NCI-H1694 (cell line): ENCODE results near the gene OR13C2.
"Not testable (repeated sequence)": the region's sequence is repeated elsewhere in the genome, so short reads cannot be mapped to it uniquely, and the experiment has no call there.

Experiments
- DNase-seq: peaks from one replicate; lab custom pipeline; 2025; lab: John Stamatoyannopoulos, UW

The OR13C2 gene

GRCh38 chr9:104605527-104605926, at the start of gene OR13C2:
TSS of gene OR13C2 (minus strand) at chr9:104605627. CDS start at chr9:104605627, 0 bp downstream.
- not testable (repeated sequence) for DNase-seq

DNA sequence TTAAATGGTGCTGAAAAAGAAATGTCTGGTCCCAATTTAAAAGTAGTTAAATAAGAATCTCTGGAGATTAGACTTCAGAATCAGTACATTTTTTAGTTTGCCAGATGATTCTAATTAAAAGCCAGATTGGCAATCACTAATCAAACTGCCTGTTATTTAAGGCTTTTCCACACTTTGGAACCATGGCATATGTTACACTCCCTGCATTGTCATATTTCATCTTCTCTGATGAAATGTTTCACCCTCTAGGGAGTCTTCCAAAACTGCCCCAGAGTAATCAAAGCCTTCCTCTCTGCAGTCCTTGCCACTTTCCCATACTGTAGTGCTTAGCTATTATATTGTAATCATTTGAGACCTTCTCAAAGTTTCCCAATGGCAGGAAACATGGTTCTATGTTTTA, 30.0 kb upstream of the OR13C2 start:
- no peak for DNase-seq

DNA sequence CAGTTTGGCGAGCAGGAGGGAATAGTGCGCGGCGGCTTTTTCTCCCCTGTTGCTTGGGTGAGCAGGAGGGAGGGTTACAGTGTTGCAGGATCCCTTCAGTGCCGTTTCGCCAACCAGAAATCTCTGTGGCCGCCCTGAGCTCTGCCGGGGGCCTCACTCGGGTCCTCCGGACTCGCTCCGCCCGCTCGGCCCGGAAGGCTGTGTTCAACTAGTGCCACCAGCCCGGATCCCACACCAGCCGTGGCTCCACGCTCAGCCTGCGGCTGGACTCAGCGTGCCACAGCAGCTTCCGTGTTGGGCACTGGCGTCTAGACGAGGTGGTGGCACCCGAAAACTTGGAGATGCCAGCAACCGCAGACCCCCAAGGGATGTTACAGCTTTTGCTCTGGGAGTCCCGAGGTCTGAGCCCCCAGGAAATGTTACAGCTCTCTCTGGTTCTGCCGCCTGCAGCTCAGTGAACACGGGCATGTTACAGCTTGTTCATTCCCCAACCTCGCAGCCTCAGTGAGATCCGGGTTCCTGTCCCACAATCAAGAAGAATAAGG, 28.6 kb upstream of the OR13C2 start:
- DNase-seq: no peak

DNA sequence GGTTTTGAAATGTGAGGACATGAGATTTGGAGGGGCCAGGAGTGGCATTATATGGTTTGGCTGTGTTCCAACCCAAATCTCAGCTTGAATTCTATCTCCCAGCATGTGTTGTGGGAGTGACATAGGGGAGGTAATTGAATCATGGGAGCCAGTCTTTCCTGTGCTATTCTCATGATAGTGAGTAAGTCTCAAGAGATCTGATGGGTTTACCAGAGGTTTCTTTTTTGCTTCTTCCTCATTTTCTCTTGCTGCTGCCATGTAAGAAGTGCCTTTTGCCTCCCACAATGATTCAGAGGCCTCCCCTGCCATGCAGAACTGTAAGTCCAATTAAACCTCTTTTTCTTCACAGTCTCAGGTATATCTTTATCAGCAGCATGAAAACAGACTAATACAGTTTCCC, 20.5 kb upstream of the OR13C2 start:
- not testable (repeated sequence) for DNase-seq

DNA sequence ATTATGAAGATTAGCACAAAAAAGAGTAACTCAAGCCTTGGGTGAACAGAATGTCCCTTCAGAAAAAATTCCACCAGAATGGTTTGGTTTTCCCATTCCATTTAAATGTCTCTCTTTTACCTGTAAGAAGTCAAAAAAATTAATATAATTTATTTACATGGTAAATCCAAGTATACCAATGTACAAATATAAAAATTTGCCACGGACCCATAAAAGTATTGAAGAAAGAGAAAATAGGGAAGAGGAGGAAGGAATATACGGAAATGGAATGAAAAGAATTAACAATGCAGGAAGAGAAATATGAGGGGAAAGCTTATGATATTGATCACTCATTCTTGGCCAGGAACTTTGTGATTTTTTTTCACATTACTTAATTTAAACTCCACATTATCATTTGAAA, 12.7 kb upstream of the OR13C2 start, which contains the start of gene OR13C9:
TSS of gene OR13C9 (minus strand) at position 101 of the 400 bp plus-strand sequence. CDS start at position 101, 0 bp downstream.
- DNase-seq: no peak

GRCh38 chr9:104617418-104617817, 12.0 kb upstream of the OR13C2 start:
- no peak for DNase-seq

- no peak for DNase-seq
Measured at GRCh38 chr9:104611213-104611612, 5.8 kb upstream of the OR13C2 start.

DNA sequence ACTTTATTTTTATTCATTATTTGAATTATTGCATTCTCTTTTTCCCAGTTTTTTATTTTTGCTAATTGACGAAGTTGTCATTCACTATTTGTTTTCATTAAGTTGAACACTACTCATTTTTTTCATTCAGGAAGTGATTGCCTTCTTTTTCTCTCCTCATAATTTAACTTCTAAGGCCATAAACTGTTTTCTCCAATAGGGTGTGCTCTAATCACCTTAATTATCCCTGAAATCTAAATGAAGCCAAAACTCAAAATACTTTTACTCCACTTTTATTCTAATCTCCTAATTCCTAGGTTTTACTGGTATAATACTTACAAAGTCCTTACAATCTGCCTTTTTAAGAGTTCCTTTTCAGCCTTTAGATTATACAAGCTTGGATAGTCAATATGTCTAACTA, 2.9 kb upstream of the OR13C2 start:
- no peak for DNase-seq

GRCh38 chr9:104606152-104606551, 725 bp upstream of the OR13C2 start:
- no peak for DNase-seq

DNA sequence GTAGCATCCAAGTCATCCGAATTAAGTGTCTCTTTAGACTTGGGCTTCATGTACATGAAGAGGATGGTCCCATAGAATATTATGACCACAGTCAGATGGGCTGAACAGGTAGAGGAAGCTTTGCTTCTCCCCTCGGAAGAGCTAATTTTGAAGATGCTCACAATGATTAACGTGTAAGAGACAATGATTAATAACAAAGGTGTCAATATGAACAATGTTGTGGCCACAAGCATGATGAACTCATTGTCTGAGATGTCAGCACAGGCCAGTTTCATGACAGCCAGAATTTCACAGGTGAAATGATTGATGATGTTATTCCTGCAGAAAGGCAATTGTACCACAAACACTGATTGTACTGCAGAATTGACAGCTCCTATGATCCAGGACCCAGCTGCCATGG, 626 bp downstream of the OR13C2 start:
- no peak for DNase-seq

DNA sequence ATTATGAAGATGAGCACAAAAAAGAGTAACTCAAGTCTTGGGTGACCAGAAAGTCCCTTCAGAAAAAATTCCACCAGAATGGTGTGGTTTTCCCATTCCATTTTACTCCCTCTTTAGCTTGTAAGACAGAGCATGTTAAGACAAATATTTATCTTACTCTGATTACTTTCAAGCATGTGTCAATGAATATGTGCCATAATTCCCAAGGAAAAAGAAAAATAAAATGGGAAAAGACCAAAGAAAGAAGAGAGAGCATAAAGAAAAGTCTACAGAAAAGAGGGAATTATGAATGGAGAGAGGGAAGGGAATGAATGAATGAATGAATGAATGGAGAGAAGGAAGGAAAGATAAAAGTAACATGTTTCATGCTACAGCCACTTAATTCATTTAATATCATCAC, 6.1 kb downstream of the OR13C2 start, which contains the start of gene OR13C5:
TSS of gene OR13C5 (minus strand) at position 101 of the 400 bp plus-strand sequence. CDS start at position 101, 0 bp downstream.
- DNase-seq: not testable (repeated sequence)

- DNase-seq: not testable (repeated sequence)
Measured at GRCh38 chr9:104598749-104599148, 6.7 kb downstream of the OR13C2 start.

DNA sequence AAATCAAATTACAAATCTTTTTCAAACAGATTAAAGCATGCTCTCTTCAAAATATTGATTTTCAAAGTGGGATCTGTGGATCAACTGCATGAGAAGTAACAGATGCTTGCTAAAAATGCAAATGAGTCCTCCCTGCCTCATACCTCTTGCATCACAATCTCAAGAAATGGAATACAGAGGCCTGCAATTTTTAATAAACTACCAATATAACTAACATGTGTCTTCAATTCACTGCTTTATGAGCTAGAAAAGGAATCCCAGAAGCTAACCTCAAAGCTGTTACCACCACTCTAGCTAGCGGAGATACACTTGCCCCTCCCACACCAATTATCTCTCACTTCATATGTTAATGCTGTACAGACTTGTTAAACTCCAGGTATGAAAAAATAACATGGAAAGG, 15.8 kb downstream of the OR13C2 start:
- DNase-seq: no peak

DNA sequence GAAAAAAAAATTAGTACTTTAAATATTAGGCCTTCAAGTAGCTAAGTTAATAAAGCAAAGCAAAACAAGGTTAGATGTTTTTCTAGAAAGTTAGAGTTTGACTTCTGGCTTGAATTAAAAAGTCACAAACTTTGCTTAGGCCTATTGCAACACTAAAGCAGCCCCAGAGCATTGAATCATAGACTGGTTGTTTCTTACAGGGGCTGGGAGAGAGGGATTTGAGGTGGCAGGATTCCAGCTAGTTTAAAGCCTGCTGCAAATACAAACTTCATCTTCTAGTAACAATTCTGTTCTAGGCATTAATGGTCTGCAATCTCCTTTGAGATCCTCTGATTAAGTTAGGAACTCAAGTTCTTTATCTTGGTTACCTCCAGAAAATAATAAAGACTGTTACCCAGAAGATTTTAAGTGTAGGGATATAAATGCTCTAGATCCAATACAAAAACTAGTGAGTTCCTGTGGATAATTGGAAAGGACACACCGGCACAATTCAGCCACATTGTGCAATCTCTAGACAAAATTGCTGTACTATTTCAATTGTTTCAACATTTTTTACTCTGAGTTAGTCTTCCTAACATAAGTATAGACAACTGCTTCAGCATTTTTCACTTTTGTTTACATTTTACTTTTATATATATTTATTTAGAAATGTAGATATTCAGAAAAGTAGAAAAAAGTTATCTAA, 18.8 kb downstream of the OR13C2 start:
- DNase-seq: no peak

GRCh38 chr9:104580562-104580961, 24.9 kb downstream of the OR13C2 start:
- DNase-seq: no peak

GRCh38 chr9:104577263-104577662, 28.2 kb downstream of the OR13C2 start:
- DNase-seq: no peak

GRCh38 chr9:104575456-104575855, 30.0 kb downstream of the OR13C2 start:
- DNase-seq: no peak

DNA sequence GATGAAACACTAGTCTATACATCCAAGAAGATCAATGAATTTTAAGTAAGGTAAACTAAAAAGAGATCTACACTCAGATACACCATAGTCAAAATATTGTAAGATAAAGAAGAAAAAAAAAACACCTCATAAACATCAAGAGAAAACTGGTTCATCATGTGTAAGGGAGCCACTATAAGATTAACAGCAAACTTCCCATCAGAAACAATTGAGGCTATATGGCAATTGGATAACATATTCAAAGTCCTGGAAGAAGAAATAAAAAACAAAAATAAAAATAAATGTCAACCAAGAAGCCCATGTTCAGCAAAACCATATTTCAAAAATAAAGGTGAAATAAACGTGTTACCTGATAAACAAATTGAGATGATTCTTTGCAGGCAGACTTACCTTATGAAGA, 32.8 kb downstream of the OR13C2 start:
- DNase-seq: no peak

- no peak for DNase-seq
Measured at GRCh38 chr9:104568868-104569267, 36.6 kb downstream of the OR13C2 start, which contains the start of gene OR13C8. TSS of gene OR13C8 (plus strand) at chr9:104569168. CDS start at chr9:104569168, 0 bp downstream.

GRCh38 chr9:104564358-104564757, 41.1 kb downstream of the OR13C2 start:
- no peak for DNase-seq

GRCh38 chr9:104556830-104557634, 48.4 kb downstream of the OR13C2 start:
- no peak for DNase-seq

DNA sequence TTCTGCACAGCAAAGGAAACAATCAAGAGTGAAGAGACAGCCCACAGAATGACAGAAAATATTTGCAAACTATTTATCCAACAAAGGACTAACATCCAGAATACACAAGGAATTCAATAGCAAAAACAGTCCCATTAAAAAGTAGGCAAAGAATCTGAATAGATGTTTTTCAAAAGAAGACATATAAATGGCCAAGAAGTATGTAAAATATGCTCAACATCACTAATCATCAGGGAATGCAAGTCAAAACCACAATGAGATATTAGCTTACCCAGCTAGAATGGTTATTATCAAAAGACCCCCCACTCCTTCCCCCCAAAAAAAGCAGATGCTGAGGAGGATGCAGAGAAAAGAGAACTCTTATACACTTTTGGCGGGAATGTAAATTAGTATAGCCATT, 49.9 kb downstream of the OR13C2 start:
- DNase-seq: no peak
